H1 (cell line): Measurements from ENCODE around the gene DIP2C. TPM values are rescaled to one million over a fixed set of nuclear protein-coding genes. Genes with fewer than 3 reads are reported as not detected.

Experiments
- CHD2 ChIP-seq: IDR thresholded peaks from 2 replicates; pipeline ENCODE4 v1.6.1; 2012; ENCODE audit warnings: low read length, improper control_type of control experiment
- CREB1 ChIP-seq: IDR thresholded peaks from 2 replicates; pipeline ENCODE4 v1.6.1; 2012; ENCODE audit warnings: inconsistent platforms
- CTBP2 ChIP-seq: IDR thresholded peaks from 2 replicates; pipeline ENCODE4 v1.7.0; 2011; ENCODE audit warnings: borderline replicate concordance, mild to moderate bottlenecking, moderate library complexity, mixed read lengths, low read length; ENCODE audit not compliant: insufficient read depth, insufficient read length
- EGR1 ChIP-seq: IDR thresholded peaks from 2 replicates; pipeline ENCODE4 v1.6.1; 2011; ENCODE audit warnings: low read depth, low read length, borderline replicate concordance
- FOSL1 ChIP-seq: IDR thresholded peaks from 2 replicates; pipeline ENCODE4 v1.6.1; 2011; ENCODE audit warnings: mild to moderate bottlenecking, low read depth, low read length, moderate library complexity; ENCODE audit not compliant: insufficient read depth
- HDAC2 ChIP-seq, 2 experiments: fragments of 300-600 bp in 1 of 2; sonication (generic) in 1 of 2; IDR thresholded peaks; 2 replicates each; pipeline ENCODE4 v1.6.1; 2011 to 2012; ENCODE audit warnings: low read depth in 2 of 2, low read length in 2 of 2, mild to moderate bottlenecking in 2 of 2, moderate library complexity in 2 of 2, borderline replicate concordance in 1 of 2, inconsistent platforms in 1 of 2
- KDM1A ChIP-seq: fragments of 200-600, 300-600 bp; sonication (generic); IDR thresholded peaks from 2 replicates; pipeline ENCODE4 v1.7.1; 2016; ENCODE audit warnings: mild to moderate bottlenecking, low read length, borderline replicate concordance
- MAFK ChIP-seq: IDR thresholded peaks from 2 replicates; pipeline ENCODE4 v1.6.1; 2012; ENCODE audit warnings: low read depth, mild to moderate bottlenecking, improper control_type of control experiment, low read length
- NRF1 ChIP-seq: IDR thresholded peaks from 2 replicates; pipeline ENCODE4 v1.6.1; 2011; ENCODE audit warnings: mild to moderate bottlenecking, low read depth, low read length, improper control_type of control experiment
- PHF8 ChIP-seq: fragments of 200-600 bp; sonication (generic); conservative IDR thresholded peaks from 2 replicates; pipeline ENCODE4 v1.7.1; 2012; ENCODE audit warnings: low read depth, mild to moderate bottlenecking, inconsistent platforms, low read length, moderate library complexity
- RBBP5 ChIP-seq: IDR thresholded peaks from 2 replicates; pipeline ENCODE4 v1.7.1; 2012; ENCODE audit warnings: low read depth, mild to moderate bottlenecking, inconsistent platforms, low read length, moderate library complexity, borderline replicate concordance
- RNF2 ChIP-seq: fragments of 200-900, 300-1000 bp; sonication (generic); IDR thresholded peaks from 2 replicates; pipeline ENCODE4 v1.7.1; 2016; ENCODE audit warnings: borderline replicate concordance, low read depth, mild to moderate bottlenecking, antibody characterized with exemption, low read length; ENCODE audit not compliant: poor library complexity, severe bottlenecking; ENCODE audit errors: missing control alignments
- RXRA ChIP-seq: IDR thresholded peaks from 2 replicates; pipeline ENCODE4 v1.6.1; 2011; ENCODE audit warnings: low read depth, mild to moderate bottlenecking, low read length, moderate library complexity; ENCODE audit not compliant: insufficient read depth
- SUZ12 ChIP-seq: fragments of 200-600 bp; sonication (generic); IDR thresholded peaks from 2 replicates; pipeline ENCODE4 v1.6.1; 2012; ENCODE audit warnings: mild to moderate bottlenecking, inconsistent platforms, low read length, moderate library complexity, mixed read lengths
- TAF7 ChIP-seq: optimal IDR thresholded peaks from 2 replicates; pipeline ENCODE3; 2011; ENCODE audit warnings: low read depth, mild to moderate bottlenecking, inconsistent platforms, low read length, moderate library complexity, borderline replicate concordance
- polyA plus RNA-seq, 7 experiments: library from polyadenylated mRNA; depleted of rRNA in 3 of 7; stranded (reverse) in 5 of 7; unstranded in 2 of 7; fragments of >200 nt in 5 of 7; fragments of 200-250 nt in 2 of 7; gene quantifications; 1 replicate in 5 of 7; 2 replicates in 1 of 7; 4 replicates in 1 of 7; pipeline versions ENCODE4 v1.2.1 to v1.2.3, GENCODE V29; 2011 to 2013; ENCODE audit warnings: missing spikeins in 2 of 7, mixed read lengths in 2 of 7
- total RNA-seq: library from RNA; stranded (reverse); fragmentation: NEBNext Ultra II Directional; extraction: Animal tissue kit (Norgen Biotek cat#: 25700); gene quantifications from 2 replicates; pipeline ENCODE4 v1.2.1, GENCODE V29; 2021
- TF ChIP-seq, protein P1 (sequence below): IDR thresholded peaks from 2 replicates; pipeline ENCODE4 v1.6.1; 2012; ENCODE audit warnings: low read length, inconsistent platforms
- TF ChIP-seq, protein P2 (sequence below), 3 experiments: IDR thresholded peaks; 1 replicate in 2 of 3; 2 replicates in 1 of 3; pipeline versions ENCODE4 v1.5.1 to v1.6.1; 2011; ENCODE audit warnings: low read length in 3 of 3, mild to moderate bottlenecking in 3 of 3, inconsistent platforms in 2 of 3, low read depth in 1 of 3, moderate library complexity in 1 of 3; ENCODE audit not compliant: insufficient read depth in 1 of 3; ENCODE audit errors: control extremely low read depth in 1 of 3

DIP2C gene
- total and polyA plus RNA-seq, 2 of the 8 experiments (the other 6 are each of a cell fraction or from before 2014, with no cell fraction given) = 3.8 to 9.3 TPM

DNA sequence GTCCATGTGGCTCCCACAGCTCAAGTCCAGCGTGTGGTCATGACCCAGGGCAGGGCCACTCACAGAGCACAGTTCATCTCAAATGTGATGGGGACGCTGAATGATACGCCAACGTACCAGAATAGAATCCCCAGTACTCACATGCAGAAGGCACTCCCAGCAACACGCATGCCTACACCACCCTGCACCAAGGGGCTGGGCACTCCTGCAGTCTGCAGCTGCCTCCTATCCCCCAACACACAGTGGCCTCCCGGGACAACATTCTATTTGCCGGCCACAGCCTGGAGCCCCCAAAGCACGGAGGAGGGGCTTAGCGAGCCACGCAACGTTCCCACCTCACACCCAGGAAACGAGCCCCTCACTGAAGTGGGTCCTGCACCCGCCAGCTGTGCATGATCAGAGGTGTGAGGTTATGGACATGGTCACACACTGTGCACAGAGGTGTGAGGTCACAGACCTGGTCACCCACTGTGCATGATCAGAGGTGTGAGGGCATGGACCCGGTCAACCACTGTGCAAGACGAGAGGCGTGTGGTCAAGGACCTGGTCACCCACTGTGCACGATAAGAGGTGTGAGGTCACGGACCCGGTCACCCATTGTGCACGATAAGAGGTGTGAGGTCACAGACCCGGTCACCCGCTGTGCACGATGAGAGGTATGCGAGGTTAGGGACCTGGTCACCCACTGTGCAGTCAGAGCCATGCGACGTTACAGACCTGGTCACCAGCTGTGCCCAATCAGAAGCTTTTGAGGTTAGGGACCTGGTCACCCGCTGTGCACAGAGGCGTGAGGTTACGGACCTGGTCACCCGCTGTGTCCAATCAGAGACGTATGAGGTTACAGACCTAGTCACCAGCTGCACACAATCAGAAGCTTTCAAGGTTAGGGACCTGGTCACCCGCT lies 182.8 kb downstream of the DIP2C start (continued):
- TF ChIP-seq KDM1A (peak; percentile 69; the same call in 1 of the 2 replicates), TAF7 (no peak), HDAC2 (IDR thresholded peaks at IDR 0.05; ENCODE audit: borderline replicate concordance in 1 of 2, low read depth in 2 of 2, low read length in 2 of 2) (0 out of 4 replicates have a peak, but pooled peaks of 1 of the 2 experiments have one; percentile 29), CTBP2 (no peak), RNF2 (peak; percentile 69), MAFK (no peak), FOSL1 (no peak), RBBP5 (no peak), EGR1 (peak; percentile 74), RXRA (0 out of 2 replicates have a peak, but pooled peaks have one; percentile 54), CHD2 (no peak; the same call in 1 of the 2 replicates), SUZ12 (no peak), PHF8 (no peak), NRF1 (no peak), CREB1 (peak; percentile 85)
- TF ChIP-seq, protein P1, sequence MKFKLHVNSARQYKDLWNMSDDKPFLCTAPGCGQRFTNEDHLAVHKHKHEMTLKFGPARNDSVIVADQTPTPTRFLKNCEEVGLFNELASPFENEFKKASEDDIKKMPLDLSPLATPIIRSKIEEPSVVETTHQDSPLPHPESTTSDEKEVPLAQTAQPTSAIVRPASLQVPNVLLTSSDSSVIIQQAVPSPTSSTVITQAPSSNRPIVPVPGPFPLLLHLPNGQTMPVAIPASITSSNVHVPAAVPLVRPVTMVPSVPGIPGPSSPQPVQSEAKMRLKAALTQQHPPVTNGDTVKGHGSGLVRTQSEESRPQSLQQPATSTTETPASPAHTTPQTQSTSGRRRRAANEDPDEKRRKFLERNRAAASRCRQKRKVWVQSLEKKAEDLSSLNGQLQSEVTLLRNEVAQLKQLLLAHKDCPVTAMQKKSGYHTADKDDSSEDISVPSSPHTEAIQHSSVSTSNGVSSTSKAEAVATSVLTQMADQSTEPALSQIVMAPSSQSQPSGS = peak; percentile 81; the same call in 1 of the 2 replicates
- TF ChIP-seq, protein P2, sequence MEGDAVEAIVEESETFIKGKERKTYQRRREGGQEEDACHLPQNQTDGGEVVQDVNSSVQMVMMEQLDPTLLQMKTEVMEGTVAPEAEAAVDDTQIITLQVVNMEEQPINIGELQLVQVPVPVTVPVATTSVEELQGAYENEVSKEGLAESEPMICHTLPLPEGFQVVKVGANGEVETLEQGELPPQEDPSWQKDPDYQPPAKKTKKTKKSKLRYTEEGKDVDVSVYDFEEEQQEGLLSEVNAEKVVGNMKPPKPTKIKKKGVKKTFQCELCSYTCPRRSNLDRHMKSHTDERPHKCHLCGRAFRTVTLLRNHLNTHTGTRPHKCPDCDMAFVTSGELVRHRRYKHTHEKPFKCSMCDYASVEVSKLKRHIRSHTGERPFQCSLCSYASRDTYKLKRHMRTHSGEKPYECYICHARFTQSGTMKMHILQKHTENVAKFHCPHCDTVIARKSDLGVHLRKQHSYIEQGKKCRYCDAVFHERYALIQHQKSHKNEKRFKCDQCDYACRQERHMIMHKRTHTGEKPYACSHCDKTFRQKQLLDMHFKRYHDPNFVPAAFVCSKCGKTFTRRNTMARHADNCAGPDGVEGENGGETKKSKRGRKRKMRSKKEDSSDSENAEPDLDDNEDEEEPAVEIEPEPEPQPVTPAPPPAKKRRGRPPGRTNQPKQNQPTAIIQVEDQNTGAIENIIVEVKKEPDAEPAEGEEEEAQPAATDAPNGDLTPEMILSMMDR (IDR thresholded peaks at IDR 0.05; ENCODE audit: control extremely low read depth in 1 of 3, insufficient read depth in 1 of 3, low read depth in 1 of 3, low read length in 3 of 3) = no peak
